GM08714 (cell line): ENCODE data around the gene GPER1.

Source experiments
- H3K4me3 ChIP-seq: fragments of 200-500 bp; sonication (Bioruptor generic); 2 replicates; pipeline ENCODE4 v1.5.1; 2014; ENCODE audit warnings: mild to moderate bottlenecking, low read length, inconsistent platforms
- ZNF274 ChIP-seq: IDR thresholded peaks from 2 replicates; pipeline ENCODE4 v1.6.1; 2012; ENCODE audit warnings: mild to moderate bottlenecking, low read depth, low read length

GPER1 gene

DNA sequence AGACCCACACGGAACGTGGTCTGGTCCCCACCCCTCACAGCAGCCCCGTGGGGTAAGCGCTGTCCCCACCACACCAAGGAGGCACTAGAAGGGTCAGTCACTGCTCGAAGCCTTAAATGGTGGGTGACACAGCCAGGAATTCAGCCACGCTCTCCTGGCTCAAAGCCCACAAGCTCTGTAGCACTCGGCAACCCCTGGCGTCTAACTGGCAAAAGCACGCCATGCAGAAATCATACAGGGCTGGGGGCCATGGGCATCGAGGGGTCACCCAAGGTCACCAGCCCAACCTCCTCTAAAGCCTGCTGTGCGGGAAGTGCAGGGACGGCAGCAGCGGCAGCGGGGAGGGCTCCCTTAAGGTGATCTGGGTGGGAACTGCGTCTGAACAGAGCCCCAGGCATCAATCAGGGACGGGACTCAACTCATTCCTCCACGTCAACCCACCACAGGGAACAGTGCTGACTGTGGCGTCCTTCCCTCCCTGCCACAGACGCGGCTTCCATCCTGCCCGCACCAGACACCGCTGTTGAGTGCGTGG is 7.8 kb downstream of the GPER1 start:
- H3K4me3 ChIP-seq = no peak overlapping the region
- TF ChIP-seq ZNF274 = no peak

DNA sequence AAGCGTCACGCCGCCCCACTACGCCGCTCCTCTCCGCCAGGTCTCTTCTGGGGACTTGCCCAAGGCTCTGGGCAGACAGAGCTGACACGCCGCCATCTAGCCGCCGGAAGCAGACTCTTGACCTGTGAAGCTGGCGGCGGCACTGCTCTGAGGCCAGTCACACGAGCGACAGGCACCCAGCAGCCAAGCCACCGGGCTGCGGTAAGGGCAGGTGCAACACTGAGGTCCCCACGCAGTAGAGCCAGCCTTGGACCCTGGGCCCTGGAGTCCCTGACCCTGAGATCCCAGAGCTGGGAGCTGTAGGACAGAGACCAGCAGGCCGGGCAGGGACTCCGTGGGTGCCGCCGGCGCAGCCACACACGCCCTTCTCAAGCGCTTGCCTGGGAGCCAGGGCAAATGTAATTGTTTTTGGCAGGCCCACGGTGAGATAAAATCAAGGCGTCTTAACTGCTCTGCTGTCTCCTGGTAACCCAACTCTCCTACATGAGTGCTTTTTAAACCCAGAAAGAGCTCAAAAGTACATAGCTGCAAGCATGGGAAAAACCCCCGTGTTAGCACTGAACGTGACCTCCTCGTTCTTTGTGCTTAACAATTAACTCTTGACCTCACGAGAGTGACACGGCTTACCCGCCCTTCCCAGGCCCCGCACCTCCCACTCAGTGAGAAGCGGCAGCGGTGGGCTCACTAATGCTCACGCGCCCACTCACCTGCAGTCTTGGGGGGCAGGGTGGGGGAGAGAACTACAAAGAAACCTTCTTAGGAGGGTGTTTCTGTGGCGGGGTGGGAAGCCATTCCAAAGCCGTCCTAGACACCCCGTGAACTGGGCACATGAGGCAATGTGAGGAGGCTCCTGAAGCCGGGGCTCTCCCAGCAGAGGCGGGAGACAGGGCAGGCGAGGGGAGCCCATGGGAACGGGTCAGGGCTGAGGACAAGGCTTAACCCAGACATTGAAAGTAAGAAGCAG is 8.5 kb downstream of the GPER1 start:
- no peak overlapping the region for H3K4me3 ChIP-seq
- no peak for TF ChIP-seq ZNF274

DNA sequence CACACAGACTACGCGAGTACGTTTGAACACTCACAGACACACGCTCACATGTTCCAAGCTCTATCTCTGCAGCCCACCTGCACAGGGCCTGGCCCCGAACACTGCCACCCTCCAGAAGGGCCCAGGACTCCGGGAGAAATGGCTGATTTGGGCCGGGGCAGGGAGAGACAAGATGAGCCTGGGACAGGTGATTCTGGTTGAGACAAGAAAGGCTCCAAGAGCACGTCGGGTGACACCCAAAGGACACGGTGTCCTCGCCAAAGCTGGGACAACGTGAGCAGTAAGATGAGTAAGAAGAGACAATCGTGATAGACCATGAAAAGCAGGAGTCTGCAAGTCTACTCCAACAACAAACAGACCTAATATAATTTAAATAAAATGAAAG is 9.2 kb downstream of the GPER1 start:
- TF ChIP-seq ZNF274 = no peak
- no peak overlapping the region for H3K4me3 ChIP-seq

DNA sequence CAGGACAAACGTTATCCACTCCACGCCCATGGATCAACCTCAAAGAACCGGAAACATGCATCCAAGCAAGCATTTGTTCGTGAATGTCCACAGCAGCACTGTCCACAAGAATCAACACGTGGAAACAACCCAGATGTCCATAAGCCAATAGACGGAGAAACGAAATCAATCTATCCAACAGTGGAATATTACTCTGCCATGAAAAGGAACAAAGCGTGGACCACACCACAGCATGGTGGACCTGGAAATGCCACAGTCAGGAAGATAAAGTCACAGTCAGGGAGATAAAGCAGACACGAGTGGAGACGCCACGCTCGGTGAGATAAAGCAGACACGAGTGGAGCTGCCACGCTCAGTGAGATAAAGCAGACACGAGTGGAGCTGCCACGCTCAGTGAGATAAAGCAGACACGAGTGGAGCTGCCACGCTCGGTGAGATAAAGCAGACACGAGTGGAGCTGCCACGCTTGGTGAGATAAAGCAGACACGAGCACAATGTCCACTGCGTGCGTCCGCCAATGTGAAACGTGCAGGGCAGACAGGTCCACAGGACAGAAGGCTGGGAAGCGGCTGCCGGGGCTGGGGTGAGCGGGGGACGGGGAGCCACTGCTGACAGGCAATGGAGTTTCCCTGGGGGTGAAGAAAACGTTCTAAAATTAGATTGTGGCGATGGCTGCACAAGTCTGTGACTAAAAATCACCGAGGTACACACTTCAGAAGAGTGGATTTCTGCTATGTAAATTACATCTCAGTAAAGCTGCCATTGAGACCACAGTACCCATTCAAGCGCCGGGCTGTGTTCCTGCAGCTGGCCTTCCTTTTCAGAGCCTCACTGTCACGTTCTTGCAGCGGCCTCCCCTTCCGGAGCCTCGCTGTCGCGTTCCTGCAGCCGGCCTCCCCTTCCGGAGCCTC is 10.6 kb downstream of the GPER1 start:
- no peak overlapping the region for H3K4me3 ChIP-seq
- TF ChIP-seq ZNF274 = no peak

DNA sequence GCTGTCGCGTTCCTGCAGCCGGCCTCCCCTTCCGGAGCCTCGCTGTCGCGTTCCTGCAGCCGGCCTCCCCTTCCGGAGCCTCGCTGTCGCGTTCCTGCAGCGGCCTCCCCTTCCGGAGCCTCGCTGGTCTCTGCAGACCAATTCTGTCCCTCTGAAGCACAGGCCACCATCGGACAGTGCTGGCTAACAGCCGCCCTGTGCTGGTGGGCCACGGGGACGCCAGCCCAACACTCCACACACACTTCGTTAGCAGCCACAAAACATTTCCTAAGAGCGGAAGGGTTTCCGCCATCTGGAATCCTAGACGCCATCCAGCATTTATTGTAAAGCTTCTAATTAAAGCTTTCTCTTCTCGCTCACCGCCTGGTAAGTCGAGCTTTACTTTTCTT is 11.2 kb downstream of the GPER1 start:
- TF ChIP-seq ZNF274 = no peak
- H3K4me3 ChIP-seq = no peak overlapping the region

DNA sequence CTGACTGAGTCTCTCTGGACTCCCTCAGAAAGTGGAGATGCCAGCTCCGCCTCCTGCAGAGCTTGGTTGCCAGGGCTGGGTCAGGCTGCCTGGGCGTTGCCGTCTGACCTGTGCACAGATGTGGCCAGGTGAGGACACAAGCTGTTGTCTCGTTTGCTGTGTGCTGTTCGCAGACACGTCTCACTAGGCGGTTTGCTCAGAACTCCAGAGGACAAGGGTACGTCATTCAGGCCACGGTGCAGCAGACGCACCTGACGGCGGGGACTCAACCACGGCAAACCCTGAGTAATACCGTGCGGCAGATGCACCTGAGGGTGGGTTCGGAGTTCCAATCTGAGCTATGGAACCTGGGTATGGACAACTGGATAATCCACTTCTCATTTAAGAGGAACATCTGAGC is 11.7 kb downstream of the GPER1 start:
- H3K4me3 ChIP-seq = no peak overlapping the region
- no peak for TF ChIP-seq ZNF274

DNA sequence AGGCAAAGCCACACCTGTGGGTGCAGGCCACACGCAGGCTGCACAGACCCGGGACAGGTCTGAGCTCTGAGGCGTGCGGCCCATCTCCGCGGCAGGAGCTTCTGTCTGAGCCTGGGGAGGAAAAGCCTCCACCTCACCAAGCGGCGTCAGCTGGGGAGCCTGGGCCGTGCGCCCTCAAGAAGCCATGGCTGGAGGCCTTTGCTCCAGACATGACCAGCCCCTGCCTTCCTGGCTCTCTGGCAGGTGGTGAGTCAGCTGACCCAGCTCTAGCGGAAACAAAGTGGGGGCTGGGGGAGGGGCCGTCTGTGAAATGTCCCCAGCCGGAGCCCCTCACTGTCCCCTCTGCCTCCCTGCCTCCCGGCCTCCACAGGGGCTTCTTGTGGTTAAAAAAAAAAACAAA is 12.5 kb downstream of the GPER1 start:
- no peak overlapping the region for H3K4me3 ChIP-seq

DNA sequence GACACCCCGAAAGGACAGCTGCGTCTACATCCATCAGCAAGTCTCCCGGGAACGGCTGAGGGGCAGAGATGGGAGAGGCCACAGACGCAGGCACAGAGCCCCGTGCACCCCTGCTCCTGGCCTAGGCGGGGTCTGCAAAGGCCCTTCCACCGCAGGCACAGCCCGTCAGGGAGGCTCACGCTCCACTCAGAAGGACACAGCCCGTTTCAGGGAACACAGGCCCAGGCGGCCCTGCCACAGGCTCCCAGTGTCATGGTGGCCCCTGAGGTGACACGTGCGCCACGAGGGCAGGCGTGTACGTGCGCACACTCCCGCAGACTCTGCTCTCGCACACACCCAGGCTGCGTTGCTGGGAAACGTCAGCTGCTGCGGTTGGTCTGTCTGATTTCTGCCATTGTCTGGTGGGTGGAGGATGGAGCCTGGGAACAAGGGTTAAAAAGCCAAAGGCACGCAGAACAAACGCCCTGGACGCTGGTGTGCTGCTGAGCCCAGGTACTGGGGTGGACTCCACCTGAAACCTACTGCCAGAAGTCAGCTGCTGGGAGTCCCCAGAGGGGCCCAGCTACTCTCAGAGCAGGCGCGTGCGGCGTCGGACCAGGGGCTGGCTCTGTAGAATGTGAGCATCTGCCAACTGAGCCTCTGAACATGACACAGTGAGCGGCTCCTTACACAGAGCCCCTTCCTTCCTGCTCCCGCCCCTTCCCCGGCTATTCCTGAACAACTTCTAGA is 13.1 kb downstream of the GPER1 start:
- H3K4me3 ChIP-seq = no peak overlapping the region
- TF ChIP-seq ZNF274 = no peak

More for the DNA sequence above, 12.5 kb downstream of the GPER1 start:
- no peak for TF ChIP-seq ZNF274

DNA sequence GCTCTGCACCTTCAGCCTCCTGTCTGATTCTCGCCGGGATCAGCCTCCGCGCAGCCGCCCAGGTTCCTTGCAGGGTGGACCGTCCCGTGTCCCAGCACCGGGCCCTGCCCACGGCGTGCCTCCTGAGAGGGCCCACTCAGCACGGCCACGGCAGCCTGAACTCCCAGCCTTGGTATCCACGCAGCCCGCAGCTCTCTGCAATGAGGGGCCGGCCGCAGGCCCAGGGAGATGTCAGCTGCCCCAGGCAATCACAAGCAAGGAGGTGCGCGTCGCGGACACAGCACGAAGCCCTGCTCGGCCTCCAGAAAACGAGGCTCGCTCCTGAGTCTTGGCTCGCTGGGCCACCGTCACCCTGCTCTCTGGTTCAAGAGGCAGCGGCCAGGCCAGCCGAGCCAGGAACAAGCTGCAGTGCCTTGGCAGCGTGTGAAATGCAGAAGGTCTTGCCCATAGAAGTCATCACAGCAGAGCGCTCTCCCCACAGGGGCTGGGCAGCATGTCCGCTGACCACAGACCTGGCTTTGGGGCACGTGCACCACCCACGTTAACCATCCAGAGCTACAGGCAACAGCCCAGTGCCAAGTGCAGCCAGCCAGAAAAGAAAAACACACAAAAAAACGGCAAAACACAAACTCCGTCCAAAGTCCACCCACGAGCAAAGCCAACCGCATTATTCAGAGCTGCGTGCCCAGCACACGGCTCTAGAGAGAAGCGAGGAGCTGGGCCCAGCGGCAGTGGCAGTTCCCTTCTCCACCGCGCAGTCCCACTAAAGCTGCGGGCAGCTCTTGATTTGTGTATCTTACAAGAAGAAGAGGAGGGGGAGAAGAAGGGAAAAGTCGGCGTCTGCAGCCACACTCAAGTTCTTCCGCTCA is 13.9 kb downstream of the GPER1 start:
- no peak for TF ChIP-seq ZNF274
- H3K4me3 ChIP-seq = no peak overlapping the region

DNA sequence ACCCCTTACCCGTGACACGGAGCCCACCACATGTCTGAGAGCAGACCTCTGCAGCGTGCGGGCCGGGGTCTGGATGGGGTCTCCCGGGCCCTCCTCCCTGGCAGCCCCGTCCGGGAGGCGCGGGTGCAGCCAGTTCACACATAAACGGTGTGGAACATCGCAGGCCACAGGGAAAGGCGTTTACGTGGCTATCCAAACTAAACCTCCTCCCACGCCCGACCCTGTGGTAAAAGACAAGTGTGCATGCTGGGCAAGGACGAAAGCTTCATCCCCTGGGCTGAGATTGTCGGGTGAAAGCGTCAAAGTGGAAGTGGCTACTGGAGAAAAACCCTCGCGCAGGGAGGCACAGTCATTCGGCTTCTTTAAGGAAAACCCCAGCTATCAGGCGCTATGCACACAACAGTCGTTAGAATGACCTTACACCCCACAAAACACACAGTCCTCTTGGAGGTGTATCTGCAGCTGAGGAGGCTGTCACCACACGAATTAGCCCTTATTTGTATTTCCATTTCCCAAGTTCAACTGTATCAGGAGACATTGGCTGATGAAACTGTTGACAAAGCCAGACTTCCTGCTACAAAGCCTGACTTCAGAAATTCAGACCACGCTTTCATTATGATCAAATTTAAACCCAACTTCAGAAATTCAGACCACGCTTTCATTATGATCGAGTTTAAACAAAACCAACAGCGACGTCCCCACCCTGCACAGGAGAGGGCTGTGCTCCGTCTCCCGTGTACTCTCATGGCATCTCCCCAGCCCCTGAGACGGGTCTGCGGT is 15.3 kb downstream of the GPER1 start:
- TF ChIP-seq ZNF274 = no peak
- H3K4me3 ChIP-seq = peak overlapping the region; percentile 27; the same call in 1 of the 2 replicates

DNA sequence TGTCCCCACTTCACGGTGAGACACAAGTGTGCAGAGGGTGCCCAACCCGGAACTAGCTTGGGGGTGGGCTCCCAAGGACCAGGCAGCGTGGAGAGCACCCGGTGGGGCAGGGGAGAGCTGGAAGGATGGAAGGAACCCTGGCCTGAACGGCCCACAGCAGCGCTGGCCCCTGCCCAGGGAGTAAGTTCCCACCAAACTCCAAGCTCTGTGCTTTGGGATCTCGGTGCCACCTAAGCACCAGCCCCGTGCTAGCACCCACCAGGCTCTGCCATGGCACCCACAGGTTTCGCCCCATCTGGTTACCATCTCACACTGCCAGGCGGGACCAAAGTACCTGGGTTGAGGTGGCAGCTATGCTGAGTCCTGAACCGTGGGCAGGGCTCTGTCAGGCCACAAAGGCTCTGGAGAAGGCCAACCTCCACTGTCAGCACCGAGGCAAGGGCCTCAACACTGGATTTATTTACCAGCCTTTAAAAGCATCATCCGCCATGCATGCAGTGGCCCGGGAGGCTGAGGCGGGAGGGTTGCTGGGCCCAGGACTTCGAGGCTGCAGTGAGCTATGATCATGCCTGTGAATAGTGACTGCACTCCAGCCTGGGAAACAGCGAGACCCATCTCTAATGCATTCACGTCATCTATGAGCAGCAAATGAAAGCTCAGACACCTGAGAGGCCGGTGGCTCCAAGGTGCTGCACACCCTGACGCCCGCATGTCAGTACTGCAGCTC is 16.0 kb downstream of the GPER1 start:
- peak overlapping the region; percentile 27; the same call in 1 of the 2 replicates for H3K4me3 ChIP-seq
- TF ChIP-seq ZNF274 = no peak
